NCI-H1694 treated with DMSO at 0.1 percent for 48 hours (cell line): ENCODE data around the gene LTB4R2.

ENCODE experiments used
- DNase-seq: peaks from one replicate; lab custom pipeline; 2025; lab: John Stamatoyannopoulos, UW

Gene LTB4R2

DNA sequence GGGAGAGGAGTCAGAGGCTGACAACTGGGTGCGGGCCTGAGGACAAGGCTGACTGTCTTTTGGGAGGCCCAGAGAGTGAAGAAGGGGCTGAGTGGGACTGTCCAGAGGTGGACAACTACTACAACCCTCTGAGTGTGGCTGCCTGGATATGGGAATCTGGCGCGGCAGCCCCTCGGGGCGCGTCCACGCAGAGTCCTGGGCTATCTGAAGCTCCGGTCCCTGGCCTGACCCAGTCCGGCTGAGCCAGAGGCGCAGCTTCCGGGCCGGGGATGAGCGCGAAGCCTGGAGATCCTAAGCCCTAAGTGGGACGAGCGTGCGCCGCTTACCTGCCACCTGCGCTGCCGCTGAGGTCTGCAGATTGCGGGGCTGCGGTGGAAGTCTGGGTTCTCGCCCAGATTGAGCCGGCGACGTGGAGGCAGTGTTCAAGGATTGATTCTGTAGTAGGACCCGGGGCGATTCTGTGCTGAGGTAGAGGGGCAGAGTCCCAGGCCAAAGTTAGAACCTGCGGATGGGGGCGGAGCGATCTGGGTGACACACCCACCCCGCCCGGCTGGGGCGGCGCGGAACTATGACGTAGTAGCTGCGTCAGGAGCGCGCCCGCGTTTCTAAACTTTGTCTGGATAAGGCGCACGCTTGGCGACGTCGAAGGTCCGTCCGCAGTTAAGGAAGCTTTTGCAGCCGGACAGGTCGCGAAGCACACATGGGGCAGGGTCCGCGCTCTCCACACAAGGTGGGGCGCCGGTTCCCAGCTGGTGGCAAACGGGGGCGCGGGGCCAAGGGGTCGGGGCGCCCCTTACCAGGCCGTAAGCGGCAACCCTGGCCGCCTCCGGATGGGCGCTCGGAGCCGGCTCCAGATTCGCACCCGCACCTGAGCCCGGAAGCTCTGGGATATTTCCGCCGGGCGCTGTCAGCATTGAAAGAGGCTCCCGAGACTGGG lies 10.4 kb upstream of the LTB4R2 start, which contains the start of the genes DHRS1 and NOP9:
Gene DHRS1, minus strand, starts transcription at position 526 of the 937 bp plus-strand sequence. CDS start 674 bp downstream, outside the sequence.
Gene NOP9, plus strand, starts transcription at position 596 of the 937 bp plus-strand sequence. Its CDS starts 105 bp downstream, at position 701.
- peak; percentile 64 for DNase-seq

- DNase-seq = no peak
These were observed 9.5 kb upstream of the LTB4R2 start for GRCh38 chr14:24300326-24300980.

DNA sequence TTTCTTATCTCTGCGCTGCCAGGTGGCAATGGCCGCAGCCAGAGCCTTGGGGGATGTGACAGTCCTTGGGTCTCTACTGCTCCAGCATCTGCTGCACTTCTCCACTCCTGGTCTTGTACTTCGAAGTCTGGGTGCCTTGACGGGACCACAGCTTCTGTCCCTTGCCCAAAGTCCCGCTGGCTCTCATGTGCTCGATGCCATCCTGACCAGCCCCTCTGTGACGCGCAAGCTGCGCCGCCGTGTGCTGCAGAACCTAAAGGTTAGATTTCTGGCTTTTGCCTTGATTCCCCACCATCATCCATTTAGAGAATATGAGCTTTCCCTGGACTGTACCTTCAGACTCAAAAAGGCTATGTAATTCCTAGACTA lies 5.9 kb upstream of the LTB4R2 start:
- no peak for DNase-seq

DNA sequence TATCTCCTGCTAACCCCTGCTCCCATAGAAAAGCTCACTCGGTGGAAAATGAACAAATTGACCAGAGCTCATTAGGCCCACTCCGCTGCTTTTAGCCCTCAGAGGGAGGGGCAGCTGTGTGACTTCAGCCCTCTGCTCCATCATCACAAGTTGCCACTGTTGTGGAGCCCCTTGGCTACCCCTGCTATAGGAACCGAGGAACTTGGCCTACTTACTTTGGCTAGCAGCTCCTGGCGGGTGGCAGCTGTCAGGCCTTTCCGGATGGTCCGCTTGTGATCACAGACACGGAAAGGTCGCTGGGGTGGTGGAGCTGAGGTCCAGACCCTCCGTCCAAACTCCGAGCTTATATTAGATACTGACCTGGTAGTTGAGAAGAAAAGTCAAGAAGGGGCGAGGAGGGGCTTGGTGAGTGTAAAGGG lies 2.8 kb upstream of the LTB4R2 start:
- no peak for DNase-seq

- DNase-seq = peak; percentile 51
These were observed 2.2 kb upstream of the LTB4R2 start, which contains the start of gene CIDEB for GRCh38 chr14:24307575-24308341. Gene CIDEB (minus strand): TSS chr14:24307977. CDS start chr14:24307858, 119 bp downstream.

DNA sequence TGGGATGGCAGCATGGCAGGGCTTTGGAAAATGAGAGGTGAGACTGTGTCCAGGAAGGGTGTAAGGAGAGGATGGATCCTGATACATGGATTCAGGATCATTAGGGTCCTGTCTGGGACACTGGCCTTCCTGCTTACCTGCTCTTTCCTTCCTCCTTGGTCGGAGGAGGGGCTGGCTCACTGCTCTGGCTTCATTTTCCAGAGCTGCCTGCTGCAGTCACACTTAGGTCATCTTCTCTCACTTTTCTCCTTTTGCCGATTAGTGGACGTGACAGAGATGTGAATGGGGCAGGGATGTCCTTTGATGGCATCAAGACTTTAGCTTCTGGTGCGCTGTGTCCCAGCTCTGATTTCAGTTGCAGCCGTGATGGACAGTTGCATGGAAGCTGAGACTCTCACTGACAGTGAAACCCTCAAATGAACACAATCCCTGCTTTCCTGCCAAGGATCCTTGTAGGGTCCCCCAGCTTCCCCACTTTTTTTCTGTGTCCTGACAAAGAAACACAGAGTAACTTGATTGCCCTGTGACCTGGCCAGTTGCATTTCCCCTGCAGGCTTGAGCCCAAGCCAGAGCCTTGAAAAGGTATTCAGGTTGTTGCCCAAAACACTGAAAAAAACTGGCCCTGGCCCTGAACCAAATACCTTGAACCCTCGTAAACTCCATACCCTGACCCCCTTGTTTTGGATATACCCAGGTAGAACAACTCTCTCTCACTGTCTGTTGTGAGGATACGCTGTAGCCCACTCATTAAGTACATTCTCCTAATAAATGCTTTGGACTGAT lies 1.4 kb upstream of the LTB4R2 start:
- no peak for DNase-seq

DNA sequence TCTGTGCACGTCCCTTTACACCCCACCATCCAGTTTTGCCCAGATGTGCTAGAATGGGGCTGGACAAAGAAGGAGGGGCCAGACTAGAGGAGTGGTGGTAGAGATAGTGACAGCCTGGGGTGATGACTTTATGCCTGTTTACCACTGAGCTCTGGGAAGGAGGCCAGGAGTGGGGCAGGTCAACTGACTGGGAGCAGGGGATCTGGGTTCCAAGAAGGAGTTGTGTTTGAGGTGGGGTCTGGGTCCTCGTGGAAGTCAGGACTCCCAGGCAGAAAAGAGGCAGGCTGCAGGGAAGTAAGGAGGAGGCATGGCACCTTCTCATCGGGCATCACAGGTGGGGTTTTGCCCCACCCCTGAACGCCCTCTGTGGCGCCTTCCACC lies 315 bp downstream of the LTB4R2 start:
- DNase-seq = no peak

GRCh38 chr14:24310646-24311604 lies 985 bp downstream of the LTB4R2 start, which contains the start of gene LTB4R:
Gene LTB4R (plus strand): TSS chr14:24311502. CDS start chr14:24315652, 4,150 bp downstream.
- DNase-seq = no peak

GRCh38 chr14:24311837-24312615 lies 2.1 kb downstream of the LTB4R2 start:
- no peak for DNase-seq

DNA sequence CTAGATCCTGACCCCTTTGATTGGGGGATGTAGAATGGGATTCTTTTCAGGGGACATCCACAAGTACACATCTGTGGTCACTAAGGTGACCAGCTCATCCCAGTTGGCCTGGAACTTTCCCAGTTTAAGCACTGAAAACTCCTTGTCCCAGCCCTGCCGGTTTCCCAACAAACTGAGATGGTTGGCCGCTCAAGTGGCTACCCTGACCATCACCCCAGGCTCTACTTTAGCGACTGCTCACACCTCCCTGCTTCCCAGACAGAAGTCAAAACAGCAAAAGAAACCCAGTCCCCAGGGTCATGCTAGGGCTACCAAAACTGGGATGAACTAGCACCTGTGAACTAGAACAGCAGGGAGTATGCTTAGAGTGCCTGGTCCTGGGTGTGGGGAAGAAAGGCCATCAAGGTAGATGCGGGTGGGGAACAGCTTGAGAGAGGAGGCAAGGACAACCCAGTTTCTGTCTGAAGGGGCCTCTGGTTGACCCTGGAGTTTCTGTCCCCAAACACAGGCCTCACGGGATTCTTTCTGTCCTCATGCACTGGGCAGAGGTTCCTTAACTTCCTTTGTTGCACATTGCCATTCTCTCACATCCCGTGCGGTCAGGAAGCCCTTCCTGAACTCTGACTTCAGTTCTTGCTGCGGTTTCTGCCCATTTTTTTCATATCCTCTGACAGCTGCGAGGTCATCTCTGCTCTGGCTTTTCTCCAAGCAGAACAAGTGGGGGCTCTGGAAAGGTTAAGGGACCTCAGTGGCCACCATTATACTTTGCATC lies 3.0 kb downstream of the LTB4R2 start:
- no peak for DNase-seq

GRCh38 chr14:24313913-24314312 lies 4.0 kb downstream of the LTB4R2 start:
- no peak for DNase-seq

DNA sequence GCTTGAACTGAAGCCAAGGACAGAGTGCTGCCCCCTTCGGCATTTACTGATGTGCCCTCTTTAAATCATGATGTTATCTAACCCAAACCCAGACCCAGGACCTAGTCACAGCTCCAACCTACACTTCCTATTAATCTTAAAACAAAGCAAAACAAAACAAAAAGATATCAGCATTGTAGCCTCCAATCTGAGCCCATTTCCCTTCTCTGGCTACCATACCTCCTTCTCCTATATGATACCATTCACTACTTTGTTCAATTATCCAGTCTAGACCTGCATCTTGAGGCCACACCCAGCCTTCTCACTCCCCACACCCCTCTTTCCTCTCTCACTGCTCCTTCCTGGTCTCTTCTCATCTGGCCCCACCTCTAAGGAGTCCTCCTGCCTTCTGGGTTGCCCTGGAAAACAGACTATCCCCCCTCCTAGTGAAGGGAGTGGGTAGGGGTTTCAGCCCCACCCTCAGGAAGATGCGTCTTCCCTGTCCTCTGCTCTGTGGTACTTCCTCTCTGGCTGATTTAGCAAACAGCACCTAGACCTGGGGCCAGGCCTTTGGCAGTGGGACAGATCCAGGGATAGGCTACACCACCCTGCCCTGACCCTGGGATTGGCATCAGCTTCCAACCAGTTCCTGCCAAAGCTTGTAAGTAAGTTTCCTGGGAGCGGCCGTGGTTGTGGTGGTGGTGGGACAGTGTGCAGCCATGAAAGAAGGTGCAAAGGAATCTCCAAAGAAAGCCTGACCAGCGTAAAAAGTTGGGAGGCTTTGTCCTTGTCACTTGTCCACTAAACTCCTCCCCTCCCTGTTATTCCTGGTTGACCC lies 4.6 kb downstream of the LTB4R2 start:
- no peak for DNase-seq

DNA sequence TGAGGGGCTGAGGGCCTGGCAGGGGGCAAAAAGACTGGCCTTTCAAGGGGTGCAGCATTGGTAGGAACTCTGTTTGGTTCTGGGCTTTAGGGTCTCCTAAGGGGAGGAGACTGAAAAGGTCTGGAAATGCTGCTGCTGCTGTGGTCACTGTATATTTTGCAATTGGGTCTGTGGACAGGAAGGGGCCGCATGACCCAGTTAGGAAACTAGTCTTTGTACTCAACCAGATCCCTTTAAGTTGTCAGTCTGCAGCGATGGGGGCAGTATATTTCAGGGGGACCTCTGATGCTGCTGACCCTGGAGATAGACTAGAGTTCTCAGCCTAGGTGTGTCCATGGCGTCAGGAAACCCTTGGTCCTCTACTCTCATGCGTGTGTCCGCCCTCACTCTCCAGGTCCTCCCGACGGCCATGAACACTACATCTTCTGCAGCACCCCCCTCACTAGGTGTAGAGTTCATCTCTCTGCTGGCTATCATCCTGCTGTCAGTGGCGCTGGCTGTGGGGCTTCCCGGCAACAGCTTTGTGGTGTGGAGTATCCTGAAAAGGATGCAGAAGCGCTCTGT lies 5.4 kb downstream of the LTB4R2 start:
- DNase-seq = no peak

DNA sequence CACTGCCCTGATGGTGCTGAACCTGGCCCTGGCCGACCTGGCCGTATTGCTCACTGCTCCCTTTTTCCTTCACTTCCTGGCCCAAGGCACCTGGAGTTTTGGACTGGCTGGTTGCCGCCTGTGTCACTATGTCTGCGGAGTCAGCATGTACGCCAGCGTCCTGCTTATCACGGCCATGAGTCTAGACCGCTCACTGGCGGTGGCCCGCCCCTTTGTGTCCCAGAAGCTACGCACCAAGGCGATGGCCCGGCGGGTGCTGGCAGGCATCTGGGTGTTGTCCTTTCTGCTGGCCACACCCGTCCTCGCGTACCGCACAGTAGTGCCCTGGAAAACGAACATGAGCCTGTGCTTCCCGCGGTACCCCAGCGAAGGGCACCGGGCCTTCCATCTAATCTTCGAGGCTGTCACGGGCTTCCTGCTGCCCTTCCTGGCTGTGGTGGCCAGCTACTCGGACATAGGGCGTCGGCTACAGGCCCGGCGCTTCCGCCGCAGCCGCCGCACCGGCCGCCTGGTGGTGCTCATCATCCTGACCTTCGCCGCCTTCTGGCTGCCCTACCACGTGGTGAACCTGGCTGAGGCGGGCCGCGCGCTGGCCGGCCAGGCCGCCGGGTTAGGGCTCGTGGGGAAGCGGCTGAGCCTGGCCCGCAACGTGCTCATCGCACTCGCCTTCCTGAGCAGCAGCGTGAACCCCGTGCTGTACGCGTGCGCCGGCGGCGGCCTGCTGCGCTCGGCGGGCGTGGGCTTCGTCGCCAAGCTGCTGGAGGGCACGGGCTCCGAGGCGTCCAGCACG lies 6.1 kb downstream of the LTB4R2 start:
- no peak for DNase-seq

- no peak for DNase-seq
These were observed 6.6 kb downstream of the LTB4R2 start for GRCh38 chr14:24316597-24316950.

DNA sequence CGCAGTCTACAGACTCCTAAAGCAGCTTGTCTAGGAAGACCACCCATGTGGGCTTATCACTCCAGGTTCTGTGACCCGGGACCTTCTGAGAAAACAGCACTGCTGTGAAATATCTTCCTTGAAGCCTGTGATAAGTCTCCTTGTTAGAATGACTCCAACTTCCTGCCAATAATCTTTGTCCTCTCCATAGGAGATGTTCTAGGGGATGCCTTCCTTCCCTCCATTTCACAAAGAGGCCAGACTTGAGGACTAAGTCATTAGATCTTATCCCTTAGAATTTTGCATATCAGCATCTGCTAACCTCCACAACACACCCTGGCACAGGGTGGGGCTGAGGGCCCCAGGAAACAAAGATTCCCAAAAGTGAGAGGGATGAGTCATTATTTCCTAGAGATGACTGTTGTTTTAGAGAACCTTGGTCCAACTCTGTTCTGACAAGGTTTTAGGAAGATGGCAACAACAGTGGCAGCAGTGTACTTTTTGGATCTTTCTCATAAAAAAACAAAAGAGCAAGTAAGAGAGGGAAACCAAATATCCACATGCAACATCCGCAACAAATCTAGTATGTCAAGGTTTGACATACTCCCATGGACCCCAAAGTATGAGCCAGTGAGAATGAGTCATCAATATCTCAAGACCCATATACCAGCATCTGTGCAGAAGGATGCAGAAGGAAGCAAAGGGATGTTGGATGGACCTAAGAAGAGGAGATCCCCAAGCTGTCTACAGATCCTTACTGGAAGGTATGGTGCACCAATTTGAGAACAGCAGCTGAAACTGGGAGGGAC lies 7.4 kb downstream of the LTB4R2 start:
- no peak for DNase-seq
